K562 (cell line): Measurements from ENCODE around the gene UBXN11. TPM values are rescaled to one million over a fixed set of nuclear protein-coding genes. Genes with fewer than 3 reads are reported as not detected.

Source experiments
- ATF1 ChIP-seq, 2 experiments: fragments of 450-650 bp in 1 of 2; IDR thresholded peaks; 2 replicates each; pipeline ENCODE4 v1.6.1; 2016; ENCODE audit warnings: missing compliant biosample characterization in 1 of 2, missing genetic modification characterization in 1 of 2
- BRCA1 ChIP-seq, 2 experiments: fragments of 450-650 bp in 1 of 2; sonication (generic) in 1 of 2; formaldehyde crosslinking in 1 of 2; IDR thresholded peaks; 2 replicates each; pipeline versions ENCODE4 v1.5.0 to v1.6.1; 2017 to 2020; ENCODE audit warnings: mild to moderate bottlenecking in 1 of 2, missing genetic modification reagents in 1 of 2
- GTF2E2 ChIP-seq: fragments of 200-800 bp; sonication (Bioruptor generic); IDR thresholded peaks from 2 replicates; pipeline ENCODE4 v1.6.1; 2016; ENCODE audit warnings: missing genetic modification characterization, missing compliant biosample characterization
- MEF2D ChIP-seq: conservative IDR thresholded peaks from 2 replicates; pipeline ENCODE4 v1.6.1; 2016; ENCODE audit warnings: low read depth, missing genetic modification characterization, missing compliant biosample characterization
- NCOA6 ChIP-seq: fragments of 450-650 bp; IDR thresholded peaks from 2 replicates; pipeline ENCODE4 v1.6.1; 2017; ENCODE audit warnings: mild to moderate bottlenecking
- POLR2AphosphoS5 ChIP-seq: IDR thresholded peaks from 2 replicates; pipeline ENCODE4 v1.6.1; 2011; ENCODE audit warnings: mild to moderate bottlenecking, low read depth, low read length, moderate library complexity; ENCODE audit not compliant: control insufficient read depth, insufficient read depth
- SAP30 ChIP-seq: fragments of 200-600 bp; sonication (generic); IDR thresholded peaks from 2 replicates; pipeline ENCODE4 v1.6.1; 2012; ENCODE audit warnings: borderline replicate concordance, low read depth, mild to moderate bottlenecking, moderate library complexity, low read length, control low read depth, inconsistent platforms; ENCODE audit not compliant: insufficient read depth, poor library complexity, severe bottlenecking
- SIN3B ChIP-seq: fragments of 450-650 bp; IDR thresholded peaks from 2 replicates; pipeline ENCODE4 v1.6.1; 2017; ENCODE audit warnings: low read depth, mild to moderate bottlenecking, moderate library complexity
- SIRT6 ChIP-seq: IDR thresholded peaks from one replicate; pipeline ENCODE4 v1.6.1; 2012; ENCODE audit warnings: low read depth, mild to moderate bottlenecking, control low read depth, inconsistent platforms, low read length, moderate library complexity
- STAT5A ChIP-seq: IDR thresholded peaks from 2 replicates; pipeline ENCODE4 v1.6.1; 2012; ENCODE audit warnings: low read length, inconsistent platforms, borderline replicate concordance
- TAF7 ChIP-seq: fragments of 450-650 bp; IDR thresholded peaks from 2 replicates; pipeline ENCODE4 v1.6.1; 2016; ENCODE audit warnings: missing genetic modification characterization, missing compliant biosample characterization
- YBX1 ChIP-seq: fragments of 450-650 bp; IDR thresholded peaks from 2 replicates; pipeline ENCODE4 v1.7.1; 2016; ENCODE audit warnings: mild to moderate bottlenecking
- YY1 ChIP-seq, 3 experiments: IDR thresholded peaks; 2 replicates each; pipeline ENCODE4 v1.6.1; 2011; ENCODE audit warnings: low read length in 2 of 3, mild to moderate bottlenecking in 2 of 3, moderate library complexity in 2 of 3, borderline replicate concordance in 1 of 3, control low read depth in 1 of 3, low read depth in 1 of 3; ENCODE audit not compliant: insufficient read depth in 3 of 3, insufficient replicate concordance in 2 of 3, control insufficient read depth in 1 of 3, insufficient read length in 1 of 3; ENCODE audit errors: extremely low read depth in 1 of 3
- ZBED1 ChIP-seq: IDR thresholded peaks from 2 replicates; pipeline ENCODE4 v1.6.1; 2014
- ZNF217 ChIP-seq: sonication (generic); formaldehyde crosslinking; IDR thresholded peaks from 2 replicates; pipeline ENCODE4 v1.8.0; 2022; ENCODE audit warnings: mild to moderate bottlenecking, missing genetic modification reagents
- ZNF263 ChIP-seq: sonication (generic); formaldehyde crosslinking; IDR thresholded peaks from 2 replicates; pipeline ENCODE4 v1.8.0; 2022; ENCODE audit warnings: mild to moderate bottlenecking, missing genetic modification reagents, borderline replicate concordance
- ZNF695 ChIP-seq: fragments of 450-650 bp; formaldehyde crosslinking; IDR thresholded peaks from 2 replicates; pipeline ENCODE4 v1.4.0; 2020; ENCODE audit warnings: mild to moderate bottlenecking, moderate library complexity
- polyA plus RNA-seq, 8 experiments: library from polyadenylated mRNA; depleted of rRNA in 4 of 8; stranded (reverse) in 5 of 8; unstranded in 3 of 8; fragments of >200 nt; fragmentation: Nextera tagmentation in 2 of 8; fragmentation: Illumina TruSeq in 1 of 8; extraction: Ambion mirVana in 2 of 8; extraction: Trizol in 1 of 8; gene quantifications; 2 replicates each; pipeline versions ENCODE4 v1.2.1 to v1.2.3, GENCODE V29; 2011 to 2014; ENCODE audit warnings: inconsistent platforms in 1 of 8, missing spikeins in 1 of 8
- total RNA-seq, 7 experiments: library from RNA; depleted of rRNA in 6 of 7; stranded (reverse); fragments of >200 nt in 6 of 7; fragmentation: Illumina TruSeq in 2 of 7; extraction: Trizol in 2 of 7; gene quantifications; 2 replicates each; pipeline versions ENCODE4 v1.2.1 to v1.2.3, GENCODE V29; 2011 to 2021; ENCODE audit warnings: low replicate concordance in 1 of 7
- TF ChIP-seq, protein P1 (sequence below): fragments of 450-650 bp; formaldehyde crosslinking; IDR thresholded peaks from 2 replicates; pipeline ENCODE4 v1.4.0; 2022; ENCODE audit warnings: missing genetic modification characterization
- TF ChIP-seq, protein P2 (sequence below): fragments of 250-450 bp; sonication (Bioruptor Pico); IDR thresholded peaks from 2 replicates; pipeline ENCODE4 v1.4.0; 2020; ENCODE audit warnings: mild to moderate bottlenecking, moderate library complexity
- TF ChIP-seq, protein P3 (sequence below), 2 experiments: fragments of 450-650 bp in 1 of 2; sonication (generic) in 1 of 2; formaldehyde crosslinking in 1 of 2; IDR thresholded peaks in 1 of 2; conservative IDR thresholded peaks in 1 of 2; 2 replicates each; pipeline versions ENCODE4 v1.6.1 to v1.8.1; 2016 to 2023; ENCODE audit warnings: mild to moderate bottlenecking in 2 of 2, moderate library complexity in 2 of 2, inconsistent platforms in 1 of 2, missing genetic modification reagents in 1 of 2

Gene UBXN11
- total and polyA plus RNA-seq, 9 of the 15 experiments (the other 6 are each of a cell fraction or from before 2014, with no cell fraction given) = 0.48 to 34.3 (median 11.3) TPM

DNA sequence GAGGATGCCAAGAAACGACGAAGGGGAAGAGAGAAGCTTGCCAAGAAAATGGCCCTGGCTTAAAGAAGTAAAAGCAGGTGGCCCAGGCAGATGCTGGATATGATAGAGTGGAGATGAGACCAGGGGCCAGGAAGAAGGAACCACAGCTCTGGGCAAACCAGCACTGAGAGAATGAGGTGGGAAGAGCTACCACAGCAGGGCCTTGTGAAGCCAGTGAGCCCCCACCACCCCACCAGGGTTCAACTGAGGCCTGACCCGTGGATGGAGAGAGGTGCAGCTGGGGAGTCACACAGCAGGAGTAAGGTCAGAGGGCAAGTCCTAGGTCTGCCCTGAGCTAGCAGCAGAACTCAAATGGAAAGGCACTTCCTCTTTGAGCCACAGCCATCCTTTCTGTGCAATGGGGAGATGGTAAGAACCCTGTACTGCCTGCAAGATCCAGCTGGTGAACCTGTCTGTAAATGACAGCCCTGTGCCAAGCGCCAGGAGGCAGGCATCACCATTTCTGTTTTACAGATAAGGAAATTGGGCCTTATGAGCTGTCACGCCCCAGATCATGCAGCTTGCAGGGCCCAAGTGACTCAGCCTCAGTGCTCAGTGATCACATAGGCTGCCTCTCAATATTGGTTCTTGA, 18.0 kb downstream of the UBXN11 start (continued):
- no peak for TF ChIP-seq TAF7 (tag)
- no peak for TF ChIP-seq ZNF695
- TF ChIP-seq YBX1 = no peak
- no peak for TF ChIP-seq SIN3B
- TF ChIP-seq, protein P1, sequence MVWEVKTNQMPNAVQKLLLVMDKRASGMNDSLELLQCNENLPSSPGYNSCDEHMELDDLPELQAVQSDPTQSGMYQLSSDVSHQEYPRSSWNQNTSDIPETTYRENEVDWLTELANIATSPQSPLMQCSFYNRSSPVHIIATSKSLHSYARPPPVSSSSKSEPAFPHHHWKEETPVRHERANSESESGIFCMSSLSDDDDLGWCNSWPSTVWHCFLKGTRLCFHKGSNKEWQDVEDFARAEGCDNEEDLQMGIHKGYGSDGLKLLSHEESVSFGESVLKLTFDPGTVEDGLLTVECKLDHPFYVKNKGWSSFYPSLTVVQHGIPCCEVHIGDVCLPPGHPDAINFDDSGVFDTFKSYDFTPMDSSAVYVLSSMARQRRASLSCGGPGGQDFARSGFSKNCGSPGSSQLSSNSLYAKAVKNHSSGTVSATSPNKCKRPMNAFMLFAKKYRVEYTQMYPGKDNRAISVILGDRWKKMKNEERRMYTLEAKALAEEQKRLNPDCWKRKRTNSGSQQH (CRISPR knock-in tag) = no peak
- TF ChIP-seq SIRT6 = no peak
- no peak for TF ChIP-seq GTF2E2 (tag)
- TF ChIP-seq STAT5A = no peak
- TF ChIP-seq ZBED1 = no peak
- peak in 1 of 3 experiments; percentile 7 for TF ChIP-seq YY1 (IDR thresholded peaks at IDR 0.05; ENCODE audit: borderline replicate concordance in 1 of 3, control insufficient read depth in 1 of 3, extremely low read depth in 1 of 3, insufficient read depth in 3 of 3, insufficient read length in 1 of 3, insufficient replicate concordance in 2 of 3, low read depth in 1 of 3, low read length in 2 of 3)
- TF ChIP-seq MEF2D (tag) = no peak
- TF ChIP-seq ATF1 (CRISPR knock-in tag; IDR thresholded peaks at IDR 0.05) = no peak
- TF ChIP-seq ATF1 (tag; IDR thresholded peaks at IDR 0.05) = no peak
- TF ChIP-seq SAP30 = no peak
- TF ChIP-seq POLR2AphosphoS5 = no peak
- no peak for TF ChIP-seq BRCA1 (IDR thresholded peaks at IDR 0.05)
- no peak for TF ChIP-seq BRCA1 (CRISPR knock-in tag; IDR thresholded peaks at IDR 0.05)
- TF ChIP-seq NCOA6 = no peak
- no peak for TF ChIP-seq ZNF263
- TF ChIP-seq ZNF217 (CRISPR knock-in tag) = no peak
- TF ChIP-seq, protein P2, sequence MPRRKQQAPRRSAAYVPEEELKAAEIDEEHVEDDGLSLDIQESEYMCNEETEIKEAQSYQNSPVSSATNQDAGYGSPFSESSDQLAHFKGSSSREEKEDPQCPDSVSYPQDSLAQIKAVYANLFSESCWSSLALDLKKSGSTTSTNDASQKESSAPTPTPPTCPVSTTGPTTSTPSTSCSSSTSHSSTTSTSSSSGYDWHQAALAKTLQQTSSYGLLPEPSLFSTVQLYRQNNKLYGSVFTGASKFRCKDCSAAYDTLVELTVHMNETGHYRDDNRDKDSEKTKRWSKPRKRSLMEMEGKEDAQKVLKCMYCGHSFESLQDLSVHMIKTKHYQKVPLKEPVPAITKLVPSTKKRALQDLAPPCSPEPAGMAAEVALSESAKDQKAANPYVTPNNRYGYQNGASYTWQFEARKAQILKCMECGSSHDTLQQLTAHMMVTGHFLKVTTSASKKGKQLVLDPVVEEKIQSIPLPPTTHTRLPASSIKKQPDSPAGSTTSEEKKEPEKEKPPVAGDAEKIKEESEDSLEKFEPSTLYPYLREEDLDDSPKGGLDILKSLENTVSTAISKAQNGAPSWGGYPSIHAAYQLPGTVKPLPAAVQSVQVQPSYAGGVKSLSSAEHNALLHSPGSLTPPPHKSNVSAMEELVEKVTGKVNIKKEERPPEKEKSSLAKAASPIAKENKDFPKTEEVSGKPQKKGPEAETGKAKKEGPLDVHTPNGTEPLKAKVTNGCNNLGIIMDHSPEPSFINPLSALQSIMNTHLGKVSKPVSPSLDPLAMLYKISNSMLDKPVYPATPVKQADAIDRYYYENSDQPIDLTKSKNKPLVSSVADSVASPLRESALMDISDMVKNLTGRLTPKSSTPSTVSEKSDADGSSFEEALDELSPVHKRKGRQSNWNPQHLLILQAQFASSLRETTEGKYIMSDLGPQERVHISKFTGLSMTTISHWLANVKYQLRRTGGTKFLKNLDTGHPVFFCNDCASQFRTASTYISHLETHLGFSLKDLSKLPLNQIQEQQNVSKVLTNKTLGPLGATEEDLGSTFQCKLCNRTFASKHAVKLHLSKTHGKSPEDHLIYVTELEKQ (CRISPR knock-in tag) = no peak
- TF ChIP-seq, protein P3, sequence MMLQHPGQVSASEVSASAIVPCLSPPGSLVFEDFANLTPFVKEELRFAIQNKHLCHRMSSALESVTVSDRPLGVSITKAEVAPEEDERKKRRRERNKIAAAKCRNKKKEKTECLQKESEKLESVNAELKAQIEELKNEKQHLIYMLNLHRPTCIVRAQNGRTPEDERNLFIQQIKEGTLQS (IDR thresholded peaks at IDR 0.05) = peak; percentile 60
- TF ChIP-seq, protein P3 (CRISPR knock-in tag; conservative IDR thresholded peaks at IDR 0.05) = no peak
